ENCODE results near the gene ELAVL4.

ELAVL4 gene

GRCh38 chr1:50179639-50180038, 70.9 kb downstream of the ELAVL4 start:
- no peak for ATAC-seq
- TF ChIP-seq ZNF8 (CRISPR knock-in tag; IDR thresholded peaks at IDR 0.05): no peak

GRCh38 chr1:50180367-50180766, 71.6 kb downstream of the ELAVL4 start:
- no peak for ATAC-seq

GRCh38 chr1:50181027-50181663, 72.4 kb downstream of the ELAVL4 start:
- no peak for TF ChIP-seq ISL1 (CRISPR knock-in tag; IDR thresholded peaks at IDR 0.05)
- no peak for ATAC-seq

More at GRCh38 chr1:50180367-50180766, 71.6 kb downstream of the ELAVL4 start:
- no peak for TF ChIP-seq PPARA (CRISPR knock-in tag; IDR thresholded peaks at IDR 0.05; ENCODE audit: borderline replicate concordance)
- TF ChIP-seq ZNF565 (CRISPR knock-in tag; conservative IDR thresholded peaks at IDR 0.05; ENCODE audit: low read depth): no peak
- no peak for TF ChIP-seq TSHZ2 (CRISPR knock-in tag; IDR thresholded peaks at IDR 0.05)
- TF ChIP-seq ZNF8 (CRISPR knock-in tag; IDR thresholded peaks at IDR 0.05): no peak
- TF ChIP-seq OSR1 (CRISPR knock-in tag; IDR thresholded peaks at IDR 0.05): no peak
- no peak for TF ChIP-seq ZFP30 (CRISPR knock-in tag; IDR thresholded peaks at IDR 0.05)
- TF ChIP-seq ZFP3 (CRISPR knock-in tag; IDR thresholded peaks at IDR 0.05): no peak
- TF ChIP-seq TOX (CRISPR knock-in tag; IDR thresholded peaks at IDR 0.05; ENCODE audit: borderline replicate concordance): no peak
- TF ChIP-seq SNAI2 (CRISPR knock-in tag; IDR thresholded peaks at IDR 0.05): no peak
- no peak for TF ChIP-seq ISL1 (CRISPR knock-in tag; IDR thresholded peaks at IDR 0.05)
- no peak for TF ChIP-seq BACH2 (CRISPR knock-in tag; IDR thresholded peaks at IDR 0.05; ENCODE audit: borderline replicate concordance)
- TF ChIP-seq GLIS3 (CRISPR knock-in tag; IDR thresholded peaks at IDR 0.05): no peak

- TF ChIP-seq ISL1 (CRISPR knock-in tag; IDR thresholded peaks at IDR 0.05) (peak; percentile 14; the same call in 1 of the 2 replicates), TSHZ2 (CRISPR knock-in tag; IDR thresholded peaks at IDR 0.05) (no peak), CSRNP3 (CRISPR knock-in tag; IDR thresholded peaks at IDR 0.05) (no peak), TOX (CRISPR knock-in tag; IDR thresholded peaks at IDR 0.05; ENCODE audit: borderline replicate concordance) (no peak), ZNF70 (CRISPR knock-in tag; IDR thresholded peaks at IDR 0.05) (peak; percentile 77; the same call in 1 of the 2 replicates), CREB5 (CRISPR knock-in tag; IDR thresholded peaks at IDR 0.05; ENCODE audit: low read depth) (no peak), GLIS3 (CRISPR knock-in tag; IDR thresholded peaks at IDR 0.05) (no peak), ZNF8 (CRISPR knock-in tag; IDR thresholded peaks at IDR 0.05) (no peak)
- ATAC-seq: no peak
Measured at GRCh38 chr1:50183378-50184133, 74.8 kb downstream of the ELAVL4 start.

GRCh38 chr1:50189369-50189768, 80.6 kb downstream of the ELAVL4 start:
- ATAC-seq: no peak
- TF ChIP-seq TSHZ2 (CRISPR knock-in tag; IDR thresholded peaks at IDR 0.05): no peak
- TF ChIP-seq POU6F1 (CRISPR knock-in tag; IDR thresholded peaks at IDR 0.05; ENCODE audit: borderline replicate concordance, low read depth): no peak
- no peak for TF ChIP-seq CSDC2 (CRISPR knock-in tag; IDR thresholded peaks at IDR 0.05)
- no peak for TF ChIP-seq CREB5 (CRISPR knock-in tag; IDR thresholded peaks at IDR 0.05; ENCODE audit: low read depth)
- no peak for TF ChIP-seq OSR1 (CRISPR knock-in tag; IDR thresholded peaks at IDR 0.05)

All from SK-N-SH treated with all-trans-retinoic acid at 6 μM for 48 hours (cell line).